Measurements from ENCODE around the gene MAP3K15. TPM values are rescaled to one million over a fixed set of nuclear protein-coding genes. Genes with fewer than 3 reads are reported as not detected.

MAP3K15 gene
- total RNA-seq, 1 experiment from 2014 or later, result 3.8 TPM

DNA sequence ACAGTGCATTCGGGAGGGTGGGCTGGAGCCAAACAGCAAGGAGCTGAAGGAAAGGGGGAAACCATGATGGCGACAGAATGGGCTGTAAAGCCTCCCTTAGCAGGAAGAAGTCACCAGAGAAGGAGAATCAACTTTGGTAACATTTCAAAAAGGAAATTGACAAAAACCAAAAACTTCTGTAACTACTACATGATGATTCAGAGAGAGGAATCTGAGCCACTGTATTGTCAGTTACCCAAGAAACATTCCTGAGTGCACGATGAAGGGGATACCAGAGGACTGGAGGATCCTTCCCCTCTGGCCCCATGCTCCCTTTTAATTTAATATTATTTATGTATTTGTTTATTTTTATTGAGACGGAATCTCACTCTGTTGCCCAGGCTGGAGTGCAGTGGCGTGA is 145.2 kb downstream of the MAP3K15 start (continued):
- TF ChIP-seq, protein P1, sequence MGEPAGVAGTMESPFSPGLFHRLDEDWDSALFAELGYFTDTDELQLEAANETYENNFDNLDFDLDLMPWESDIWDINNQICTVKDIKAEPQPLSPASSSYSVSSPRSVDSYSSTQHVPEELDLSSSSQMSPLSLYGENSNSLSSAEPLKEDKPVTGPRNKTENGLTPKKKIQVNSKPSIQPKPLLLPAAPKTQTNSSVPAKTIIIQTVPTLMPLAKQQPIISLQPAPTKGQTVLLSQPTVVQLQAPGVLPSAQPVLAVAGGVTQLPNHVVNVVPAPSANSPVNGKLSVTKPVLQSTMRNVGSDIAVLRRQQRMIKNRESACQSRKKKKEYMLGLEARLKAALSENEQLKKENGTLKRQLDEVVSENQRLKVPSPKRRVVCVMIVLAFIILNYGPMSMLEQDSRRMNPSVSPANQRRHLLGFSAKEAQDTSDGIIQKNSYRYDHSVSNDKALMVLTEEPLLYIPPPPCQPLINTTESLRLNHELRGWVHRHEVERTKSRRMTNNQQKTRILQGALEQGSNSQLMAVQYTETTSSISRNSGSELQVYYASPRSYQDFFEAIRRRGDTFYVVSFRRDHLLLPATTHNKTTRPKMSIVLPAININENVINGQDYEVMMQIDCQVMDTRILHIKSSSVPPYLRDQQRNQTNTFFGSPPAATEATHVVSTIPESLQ (CRISPR knock-in tag; IDR thresholded peaks at IDR 0.05), result no peak
- TF ChIP-seq SMAD3 (CRISPR knock-in tag; IDR thresholded peaks at IDR 0.05; ENCODE audit: borderline replicate concordance) (no peak), MXD4 (CRISPR knock-in tag; IDR thresholded peaks at IDR 0.05; ENCODE audit: borderline replicate concordance) (no peak)

DNA sequence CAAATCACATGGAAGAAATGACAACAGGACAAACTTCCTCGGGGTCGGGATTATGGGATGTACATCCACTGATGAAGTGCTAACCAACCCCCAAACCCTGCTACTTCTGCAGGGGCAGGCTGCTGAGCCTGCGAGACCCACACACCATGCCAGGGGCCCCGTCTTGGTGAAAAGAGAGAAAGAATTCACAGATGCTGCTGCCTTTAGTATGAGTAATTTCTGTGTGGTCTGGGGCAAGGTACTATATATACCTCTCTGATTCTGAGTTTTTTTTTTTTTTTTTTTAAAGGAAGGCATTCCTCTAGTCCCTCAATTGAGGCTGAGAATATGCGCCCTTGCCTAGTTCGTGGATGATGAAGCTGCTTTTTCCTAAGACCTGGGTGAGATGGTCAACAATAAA is 146.7 kb downstream of the MAP3K15 start:
- TF ChIP-seq SMAD3 (CRISPR knock-in tag; IDR thresholded peaks at IDR 0.05; ENCODE audit: borderline replicate concordance) (no peak), NFATC4 (CRISPR knock-in tag; IDR thresholded peaks at IDR 0.05) (no peak), IRF2 (CRISPR knock-in tag; IDR thresholded peaks at IDR 0.05; ENCODE audit: borderline replicate concordance, low read depth) (no peak), JAZF1 (CRISPR knock-in tag; IDR thresholded peaks at IDR 0.05) (no peak), RELA (CRISPR knock-in tag; IDR thresholded peaks at IDR 0.05; ENCODE audit: borderline replicate concordance) (no peak), JUN (CRISPR knock-in tag; IDR thresholded peaks at IDR 0.05) (no peak), CREB1 (CRISPR knock-in tag; IDR thresholded peaks at IDR 0.05) (no peak), CBFB (CRISPR knock-in tag; IDR thresholded peaks at IDR 0.05; ENCODE audit: low read depth) (no peak), ZBTB21 (CRISPR knock-in tag; IDR thresholded peaks at IDR 0.05; ENCODE audit: borderline replicate concordance) (no peak), GABPB1 (CRISPR knock-in tag; IDR thresholded peaks at IDR 0.05) (no peak), NFYB (CRISPR knock-in tag; conservative IDR thresholded peaks at IDR 0.05; ENCODE audit: low read depth) (no peak)
- TF ChIP-seq, protein P2, sequence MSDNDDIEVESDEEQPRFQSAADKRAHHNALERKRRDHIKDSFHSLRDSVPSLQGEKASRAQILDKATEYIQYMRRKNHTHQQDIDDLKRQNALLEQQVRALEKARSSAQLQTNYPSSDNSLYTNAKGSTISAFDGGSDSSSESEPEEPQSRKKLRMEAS (CRISPR knock-in tag; IDR thresholded peaks at IDR 0.05), result no peak
- TF ChIP-seq, protein P3, sequence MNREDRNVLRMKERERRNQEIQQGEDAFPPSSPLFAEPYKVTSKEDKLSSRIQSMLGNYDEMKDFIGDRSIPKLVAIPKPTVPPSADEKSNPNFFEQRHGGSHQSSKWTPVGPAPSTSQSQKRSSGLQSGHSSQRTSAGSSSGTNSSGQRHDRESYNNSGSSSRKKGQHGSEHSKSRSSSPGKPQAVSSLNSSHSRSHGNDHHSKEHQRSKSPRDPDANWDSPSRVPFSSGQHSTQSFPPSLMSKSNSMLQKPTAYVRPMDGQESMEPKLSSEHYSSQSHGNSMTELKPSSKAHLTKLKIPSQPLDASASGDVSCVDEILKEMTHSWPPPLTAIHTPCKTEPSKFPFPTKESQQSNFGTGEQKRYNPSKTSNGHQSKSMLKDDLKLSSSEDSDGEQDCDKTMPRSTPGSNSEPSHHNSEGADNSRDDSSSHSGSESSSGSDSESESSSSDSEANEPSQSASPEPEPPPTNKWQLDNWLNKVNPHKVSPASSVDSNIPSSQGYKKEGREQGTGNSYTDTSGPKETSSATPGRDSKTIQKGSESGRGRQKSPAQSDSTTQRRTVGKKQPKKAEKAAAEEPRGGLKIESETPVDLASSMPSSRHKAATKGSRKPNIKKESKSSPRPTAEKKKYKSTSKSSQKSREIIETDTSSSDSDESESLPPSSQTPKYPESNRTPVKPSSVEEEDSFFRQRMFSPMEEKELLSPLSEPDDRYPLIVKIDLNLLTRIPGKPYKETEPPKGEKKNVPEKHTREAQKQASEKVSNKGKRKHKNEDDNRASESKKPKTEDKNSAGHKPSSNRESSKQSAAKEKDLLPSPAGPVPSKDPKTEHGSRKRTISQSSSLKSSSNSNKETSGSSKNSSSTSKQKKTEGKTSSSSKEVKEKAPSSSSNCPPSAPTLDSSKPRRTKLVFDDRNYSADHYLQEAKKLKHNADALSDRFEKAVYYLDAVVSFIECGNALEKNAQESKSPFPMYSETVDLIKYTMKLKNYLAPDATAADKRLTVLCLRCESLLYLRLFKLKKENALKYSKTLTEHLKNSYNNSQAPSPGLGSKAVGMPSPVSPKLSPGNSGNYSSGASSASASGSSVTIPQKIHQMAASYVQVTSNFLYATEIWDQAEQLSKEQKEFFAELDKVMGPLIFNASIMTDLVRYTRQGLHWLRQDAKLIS (CRISPR knock-in tag; IDR thresholded peaks at IDR 0.05; ENCODE audit: borderline replicate concordance), result no peak
- TF ChIP-seq, protein P1 (CRISPR knock-in tag; IDR thresholded peaks at IDR 0.05), result no peak
- no peak for DNase-seq (ENCODE audit: low spot score)
- Mint-ChIP-seq H3K4me3 (no peak overlapping the region), H3K27me3 (ENCODE audit: low read depth) (no peaks in the 10 kb centered on the region; the same call in 1 of the 2 replicates), H3K27ac (no peak overlapping the region), H3K36me3 (peaks cover 7% of the 10 kb centered on the region), H3K4me1 (no peaks in the 10 kb centered on the region), H3K9me3 (0 out of 2 replicates have a peak, but pooled peaks cover 3% of the 10 kb centered on the region)
- ChIA-PET POLR2A (no interaction called here), CTCF (interaction anchor here (0.6 kb wide), 1 partner anchor 1373 kb away, joined by 4 read pairs; no protein-coding TSS in a partner anchor)
- no peak for ATAC-seq

DNA sequence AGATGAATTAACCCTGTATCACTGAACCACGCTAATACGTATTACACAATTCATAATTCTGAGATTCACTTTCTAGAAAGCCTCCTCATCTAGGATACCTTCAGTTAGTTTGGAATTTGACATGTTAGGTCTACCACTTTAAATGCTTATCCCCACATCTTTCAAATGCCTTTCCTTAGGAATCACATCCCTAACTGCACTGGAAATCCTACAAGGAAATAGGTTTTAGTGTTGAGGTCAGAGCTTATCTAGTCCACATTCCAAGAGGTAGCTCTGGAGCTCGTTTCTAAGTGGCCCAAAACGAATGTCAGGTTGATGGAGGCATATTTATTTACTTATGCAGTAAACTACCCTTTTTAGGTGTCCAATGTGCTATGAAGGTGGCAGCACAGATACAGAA is 153.6 kb downstream of the MAP3K15 start:
- no peak overlapping the region for H3K27ac Mint-ChIP-seq
- H3K27me3 Mint-ChIP-seq (ENCODE audit: low read depth), result no peaks in the 10 kb centered on the region
- CTCF ChIA-PET, result interaction anchor here (1.4 to 1.6 kb wide), 2 partner anchors 10 to 21 kb away, joined by 3 to 4 read pairs; no protein-coding TSS in a partner anchor
- TF ChIP-seq, protein P4, sequence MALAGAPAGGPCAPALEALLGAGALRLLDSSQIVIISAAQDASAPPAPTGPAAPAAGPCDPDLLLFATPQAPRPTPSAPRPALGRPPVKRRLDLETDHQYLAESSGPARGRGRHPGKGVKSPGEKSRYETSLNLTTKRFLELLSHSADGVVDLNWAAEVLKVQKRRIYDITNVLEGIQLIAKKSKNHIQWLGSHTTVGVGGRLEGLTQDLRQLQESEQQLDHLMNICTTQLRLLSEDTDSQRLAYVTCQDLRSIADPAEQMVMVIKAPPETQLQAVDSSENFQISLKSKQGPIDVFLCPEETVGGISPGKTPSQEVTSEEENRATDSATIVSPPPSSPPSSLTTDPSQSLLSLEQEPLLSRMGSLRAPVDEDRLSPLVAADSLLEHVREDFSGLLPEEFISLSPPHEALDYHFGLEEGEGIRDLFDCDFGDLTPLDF (CRISPR knock-in tag; IDR thresholded peaks at IDR 0.05), result no peak
- TF ChIP-seq ELF4 (CRISPR knock-in tag; IDR thresholded peaks at IDR 0.05; ENCODE audit: low read depth) (no peak), NR2C2 (CRISPR knock-in tag; IDR thresholded peaks at IDR 0.05) (no peak), CREB1 (CRISPR knock-in tag; IDR thresholded peaks at IDR 0.05) (no peak), EMX1 (CRISPR knock-in tag; IDR thresholded peaks at IDR 0.05) (no peak)
- TF ChIP-seq, protein P2 (CRISPR knock-in tag; IDR thresholded peaks at IDR 0.05), result no peak
- TF ChIP-seq, protein P5, sequence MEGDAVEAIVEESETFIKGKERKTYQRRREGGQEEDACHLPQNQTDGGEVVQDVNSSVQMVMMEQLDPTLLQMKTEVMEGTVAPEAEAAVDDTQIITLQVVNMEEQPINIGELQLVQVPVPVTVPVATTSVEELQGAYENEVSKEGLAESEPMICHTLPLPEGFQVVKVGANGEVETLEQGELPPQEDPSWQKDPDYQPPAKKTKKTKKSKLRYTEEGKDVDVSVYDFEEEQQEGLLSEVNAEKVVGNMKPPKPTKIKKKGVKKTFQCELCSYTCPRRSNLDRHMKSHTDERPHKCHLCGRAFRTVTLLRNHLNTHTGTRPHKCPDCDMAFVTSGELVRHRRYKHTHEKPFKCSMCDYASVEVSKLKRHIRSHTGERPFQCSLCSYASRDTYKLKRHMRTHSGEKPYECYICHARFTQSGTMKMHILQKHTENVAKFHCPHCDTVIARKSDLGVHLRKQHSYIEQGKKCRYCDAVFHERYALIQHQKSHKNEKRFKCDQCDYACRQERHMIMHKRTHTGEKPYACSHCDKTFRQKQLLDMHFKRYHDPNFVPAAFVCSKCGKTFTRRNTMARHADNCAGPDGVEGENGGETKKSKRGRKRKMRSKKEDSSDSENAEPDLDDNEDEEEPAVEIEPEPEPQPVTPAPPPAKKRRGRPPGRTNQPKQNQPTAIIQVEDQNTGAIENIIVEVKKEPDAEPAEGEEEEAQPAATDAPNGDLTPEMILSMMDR (IDR thresholded peaks at IDR 0.05), result no peak
- TF ChIP-seq, protein P6, sequence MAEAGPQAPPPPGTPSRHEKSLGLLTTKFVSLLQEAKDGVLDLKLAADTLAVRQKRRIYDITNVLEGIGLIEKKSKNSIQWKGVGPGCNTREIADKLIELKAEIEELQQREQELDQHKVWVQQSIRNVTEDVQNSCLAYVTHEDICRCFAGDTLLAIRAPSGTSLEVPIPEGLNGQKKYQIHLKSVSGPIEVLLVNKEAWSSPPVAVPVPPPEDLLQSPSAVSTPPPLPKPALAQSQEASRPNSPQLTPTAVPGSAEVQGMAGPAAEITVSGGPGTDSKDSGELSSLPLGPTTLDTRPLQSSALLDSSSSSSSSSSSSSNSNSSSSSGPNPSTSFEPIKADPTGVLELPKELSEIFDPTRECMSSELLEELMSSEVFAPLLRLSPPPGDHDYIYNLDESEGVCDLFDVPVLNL (CRISPR knock-in tag; IDR thresholded peaks at IDR 0.05; ENCODE audit: borderline replicate concordance, low read depth), result no peak

More for the DNA sequence above, 153.6 kb downstream of the MAP3K15 start:
- POLR2A ChIA-PET, result no interaction called here
- Mint-ChIP-seq H3K4me1 (no peaks in the 10 kb centered on the region), H3K36me3 (peaks cover 35% of the 10 kb centered on the region), H3K9me3 (0 out of 2 replicates have a peak, but pooled peaks cover 3% of the 10 kb centered on the region), H3K4me3 (no peak overlapping the region)
- DNase-seq (ENCODE audit: low spot score) (no peak), ATAC-seq (no peak)

Measured in WTC11 (cell line).